ENCODE results near the gene SGF29. TPM values are rescaled to one million over a fixed set of nuclear protein-coding genes. Genes with fewer than 3 reads are reported as not detected.
"Not testable (repeated sequence)": the region's sequence is repeated elsewhere in the genome, so short reads cannot be mapped to it uniquely, and the experiment has no call there.

Gene SGF29
- total RNA-seq, 4 donors from 2014 or later, result 35.1 to 50.4 (median 41.9) TPM

- DNase-seq (no peak), ATAC-seq (peak in 1 of 2 donors; percentile 60)
- no peaks in the 10 kb centered on the region for H3K4me1 ChIP-seq
- no peaks in the 10 kb centered on the region for H3K9me3 ChIP-seq
- in situ Hi-C loops (cut with MboI; ENCODE audit: low sequenced_read_pairs in 4 of 4), result loop anchor here in 1 of 4 donors (25.0 kb wide), 1 partner anchor 129 kb away; the partner anchor contains the start of genes APOBR and CLN3
- no peaks in the 10 kb centered on the region for H3K27me3 ChIP-seq
- intact Hi-C loops (cut with DNase I; ENCODE audit: low total_unique reads), result loop anchor here (5.0 kb wide), 1 partner anchor 124 kb away; the partner anchor contains the start of genes APOBR and CLN3
- TF ChIP-seq CTCF (IDR thresholded peaks at IDR 0.05 in 4 of 5, conservative IDR thresholded peaks at IDR 0.05 in 1 of 5) (no peak), POLR2A (IDR thresholded peaks at IDR 0.05) (no peak)
- no peak overlapping the region for H3K27ac ChIP-seq
- no peak overlapping the region for H3K4me3 ChIP-seq
- H3K36me3 ChIP-seq, result no peaks in the 10 kb centered on the region
These were observed 62.9 kb downstream of the SGF29 start for GRCh38 chr16:28616636-28617035.

- intact Hi-C loops (cut with DNase I; ENCODE audit: low total_unique reads), result loop anchor here (5.0 kb wide), 1 partner anchor 126 kb away; the partner anchor contains the start of genes APOBR and CLN3
- DNase-seq, result no peak
- ATAC-seq, result no peak
- TF ChIP-seq CTCF (IDR thresholded peaks at IDR 0.05 in 4 of 5, conservative IDR thresholded peaks at IDR 0.05 in 1 of 5), result no peak
- no peak for TF ChIP-seq POLR2A (IDR thresholded peaks at IDR 0.05)
- Histone ChIP-seq H3K27me3 (no peaks in the 10 kb centered on the region), H3K4me1 (peaks cover 0 to under 1% of the 10 kb centered on the region in 2 donors), H3K27ac (no peak overlapping the region), H3K9me3 (no peaks in the 10 kb centered on the region), H3K36me3 (no peaks in the 10 kb centered on the region), H3K4me3 (no peak overlapping the region)
- in situ Hi-C loops (cut with MboI; ENCODE audit: low sequenced_read_pairs in 4 of 4), result loop anchor here in 1 of 4 donors (25.0 kb wide), 1 partner anchor 131 kb away; the partner anchor contains the start of genes APOBR and CLN3
These were observed 64.2 kb downstream of the SGF29 start for GRCh38 chr16:28617874-28618273.

- H3K9me3 ChIP-seq; H3K27me3 ChIP-seq; ATAC-seq; intact Hi-C loops (cut with DNase I; ENCODE audit: low total_unique reads); DNase-seq; H3K36me3 ChIP-seq; H3K27ac ChIP-seq; H3K4me3 ChIP-seq; H3K4me1 ChIP-seq: not testable (repeated sequence)
- in situ Hi-C loops (cut with MboI; ENCODE audit: low sequenced_read_pairs in 4 of 4), result loop anchor here in 1 of 4 donors (25.0 kb wide), 1 partner anchor 133 kb away; the partner anchor contains the start of genes APOBR and CLN3
These were observed 66.6 kb downstream of the SGF29 start for GRCh38 chr16:28620316-28620715.

GRCh38 chr16:28621481-28622155, 67.9 kb downstream of the SGF29 start:
- DNase-seq (no peak), ATAC-seq (no peak)
- no peaks in the 10 kb centered on the region for H3K27me3 ChIP-seq
- peaks cover 0 to 4% of the 10 kb centered on the region in 2 donors for H3K4me1 ChIP-seq
- in situ Hi-C loops (cut with MboI; ENCODE audit: low sequenced_read_pairs in 4 of 4), result loop anchor here in 1 of 4 donors (25.0 kb wide), 1 partner anchor 134 kb away; the partner anchor contains the start of genes APOBR and CLN3
- H3K27ac ChIP-seq, result no peak overlapping the region
- intact Hi-C loops (cut with DNase I; ENCODE audit: low total_unique reads), result no loop called here
- H3K9me3 ChIP-seq, result no peaks in the 10 kb centered on the region
- TF ChIP-seq POLR2A (IDR thresholded peaks at IDR 0.05), result no peak
- H3K4me3 ChIP-seq, result no peak overlapping the region
- H3K36me3 ChIP-seq, result no peaks in the 10 kb centered on the region

- H3K9me3 ChIP-seq; H3K36me3 ChIP-seq; H3K4me1 ChIP-seq; intact Hi-C loops (cut with DNase I; ENCODE audit: low total_unique reads); DNase-seq; H3K27me3 ChIP-seq: not testable (repeated sequence)
- ATAC-seq, result peak; percentile 28 to 30
- H3K27ac ChIP-seq, result peak overlapping the region in 1 of 4 donors; percentile 14
- in situ Hi-C loops (cut with MboI; ENCODE audit: low sequenced_read_pairs in 4 of 4), result loop anchor here in 1 of 4 donors (25.0 kb wide), 1 partner anchor 135 kb away; the partner anchor contains the start of genes APOBR and CLN3
- H3K4me3 ChIP-seq, result peak overlapping the region; percentile 49 to 64 (median 51)
These were observed 68.9 kb downstream of the SGF29 start for GRCh38 chr16:28622532-28623171.

Data from gastrocnemius medialis (tissue), 4 donors.